Skeletal muscle satellite cell (primary cell): ENCODE results near the gene NDUFA7.
"Not testable (repeated sequence)": the region's sequence is repeated elsewhere in the genome, so short reads cannot be mapped to it uniquely, and the experiment has no call there.

Source experiments
- H3K27me3 ChIP-seq: 2 replicates; pipeline ENCODE4 v1.7.0; 2013; ENCODE audit warnings: low read length; ENCODE audit not compliant: control insufficient read depth, insufficient read depth
- H3K36me3 ChIP-seq: 2 replicates; pipeline ENCODE4 v1.7.0; 2013; ENCODE audit warnings: mild to moderate bottlenecking, control low read depth, low read length; ENCODE audit not compliant: insufficient read depth
- H3K4me1 ChIP-seq: 2 replicates; pipeline ENCODE4 v1.7.0; 2013; ENCODE audit warnings: low read length; ENCODE audit not compliant: control insufficient read depth, insufficient read depth
- H3K4me2 ChIP-seq: 2 replicates; pipeline ENCODE4 v1.7.0; 2013; ENCODE audit warnings: mild to moderate bottlenecking, low read length
- H3K4me3 ChIP-seq: 2 replicates; pipeline ENCODE4 v1.7.0; 2013; ENCODE audit warnings: low read length
- H3K9ac ChIP-seq: 2 replicates; pipeline ENCODE4 v1.7.0; 2013; ENCODE audit warnings: mild to moderate bottlenecking, low read depth, low read length, moderate library complexity
- H3K9me3 ChIP-seq: replicated peaks from 2 replicates; pipeline ENCODE4 v1.7.0; 2013; ENCODE audit warnings: mild to moderate bottlenecking, control low read depth, low read length

NDUFA7 gene

GRCh38 chr19:8291337-8291736 is 29.8 kb downstream of the NDUFA7 start:
- H3K36me3 ChIP-seq, H3K27me3 ChIP-seq, H3K9me3 ChIP-seq, H3K4me2 ChIP-seq, H3K4me3 ChIP-seq, H3K9ac ChIP-seq, H3K4me1 ChIP-seq: not testable (repeated sequence)

- H3K36me3 ChIP-seq, H3K4me1 ChIP-seq, H3K4me3 ChIP-seq, H3K9ac ChIP-seq, H3K4me2 ChIP-seq, H3K9me3 ChIP-seq, H3K27me3 ChIP-seq: not testable (repeated sequence)
Observed at GRCh38 chr19:8276508-8276907, 44.7 kb downstream of the NDUFA7 start.

- H3K4me3 ChIP-seq = no peak overlapping the region
- H3K9me3 ChIP-seq = no peaks in the 10 kb centered on the region
- H3K4me1 ChIP-seq = peaks cover 5% of the 10 kb centered on the region
- no peaks in the 10 kb centered on the region for H3K36me3 ChIP-seq
- peaks cover 14% of the 10 kb centered on the region for H3K27me3 ChIP-seq
- no peak overlapping the region for H3K4me2 ChIP-seq
- H3K9ac ChIP-seq = no peak overlapping the region
Observed at GRCh38 chr19:8269724-8270123, 51.5 kb downstream of the NDUFA7 start.

- H3K4me3 ChIP-seq = no peak overlapping the region
- no peaks in the 10 kb centered on the region for H3K36me3 ChIP-seq
- H3K4me2 ChIP-seq = no peak overlapping the region
- H3K9me3 ChIP-seq = no peaks in the 10 kb centered on the region
- H3K9ac ChIP-seq = no peak overlapping the region
- peaks cover 5% of the 10 kb centered on the region for H3K4me1 ChIP-seq
- peaks cover 20% of the 10 kb centered on the region for H3K27me3 ChIP-seq
Observed at GRCh38 chr19:8265872-8266271, 55.3 kb downstream of the NDUFA7 start.

- H3K4me2 ChIP-seq, H3K9me3 ChIP-seq, H3K36me3 ChIP-seq, H3K4me3 ChIP-seq, H3K9ac ChIP-seq, H3K4me1 ChIP-seq: not testable (repeated sequence)
- H3K27me3 ChIP-seq = peaks cover 22% of the 10 kb centered on the region
Observed at GRCh38 chr19:8264248-8264647, 56.9 kb downstream of the NDUFA7 start.

GRCh38 chr19:8262431-8262830 is 58.7 kb downstream of the NDUFA7 start:
- H3K27me3 ChIP-seq = peaks cover 22% of the 10 kb centered on the region
- no peak overlapping the region for H3K9ac ChIP-seq
- no peak overlapping the region for H3K4me3 ChIP-seq
- no peak overlapping the region for H3K4me2 ChIP-seq
- no peaks in the 10 kb centered on the region for H3K36me3 ChIP-seq
- H3K9me3 ChIP-seq = no peaks in the 10 kb centered on the region
- no peaks in the 10 kb centered on the region for H3K4me1 ChIP-seq

GRCh38 chr19:8261881-8262280 is 59.3 kb downstream of the NDUFA7 start:
- H3K4me1 ChIP-seq = no peaks in the 10 kb centered on the region
- no peaks in the 10 kb centered on the region for H3K36me3 ChIP-seq
- H3K9ac ChIP-seq = no peak overlapping the region
- peaks cover 22% of the 10 kb centered on the region for H3K27me3 ChIP-seq
- no peak overlapping the region for H3K4me2 ChIP-seq
- no peaks in the 10 kb centered on the region for H3K9me3 ChIP-seq
- no peak overlapping the region for H3K4me3 ChIP-seq

GRCh38 chr19:8261347-8261746 is 59.8 kb downstream of the NDUFA7 start:
- Histone ChIP-seq H3K9ac (no peak overlapping the region), H3K4me1 (no peaks in the 10 kb centered on the region), H3K36me3 (no peaks in the 10 kb centered on the region), H3K4me3 (no peak overlapping the region), H3K4me2 (no peak overlapping the region), H3K9me3 (no peaks in the 10 kb centered on the region), H3K27me3 (peaks cover 21% of the 10 kb centered on the region)
